Measurements from ENCODE around the gene GOLM1. TPM values are rescaled to one million over a fixed set of nuclear protein-coding genes. Genes with fewer than 3 reads are reported as not detected.

The GOLM1 gene
- total and polyA plus RNA-seq, 2 of the 8 experiments (the other 6 are each of a cell fraction or from before 2014, with no cell fraction given) = 45.9 to 88.9 TPM

DNA sequence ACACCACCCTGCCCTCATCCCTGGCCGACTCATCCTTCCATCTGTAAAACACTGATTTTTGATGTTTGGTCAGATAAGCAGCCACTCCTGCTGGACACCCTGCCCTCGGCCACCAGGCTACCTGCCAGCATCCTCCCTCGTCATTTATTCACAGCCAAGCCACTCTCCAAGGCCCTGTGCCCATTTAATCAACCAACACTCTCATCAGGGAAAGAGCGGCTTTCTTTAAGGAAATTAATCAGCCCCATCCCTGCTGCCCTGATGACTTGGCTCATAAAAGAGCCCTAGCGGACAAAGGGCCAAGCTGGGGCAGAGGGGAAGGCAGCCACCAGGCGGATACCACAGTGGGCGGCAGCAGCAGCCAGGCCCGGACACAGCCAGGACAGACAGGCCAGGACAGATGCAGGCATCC lies 52.4 kb downstream of the GOLM1 start:
- Histone ChIP-seq H4K91ac (replicated peaks; ENCODE audit: insufficient read length, low read length) (no peak overlapping the region), H3K56ac (replicated peaks; ENCODE audit: insufficient read length, low read depth, low read length) (no peak overlapping the region), H3K4ac (replicated peaks; ENCODE audit: insufficient read length, low read depth, low read length) (no peak overlapping the region), H2BK5ac (ENCODE audit: low read depth, low read length) (no peak overlapping the region), H3K27ac (ENCODE audit: low read depth, low read length) (no peak overlapping the region), H2AK5ac (ENCODE audit: low read depth, low read length) (no peak overlapping the region), H2BK120ac (replicated peaks; ENCODE audit: low read depth, low read length) (no peak overlapping the region), H2BK12ac (ENCODE audit: low read depth, low read length) (no peak overlapping the region), H4K8ac (ENCODE audit: extremely low read depth, insufficient read depth, low read length) (no peak overlapping the region), H2AFZ (ENCODE audit: low read length) (no peak overlapping the region), H3K79me2 (ENCODE audit: control insufficient read depth in 1 of 2, insufficient read depth in 2 of 2, low read length in 2 of 2) (no peaks in the 10 kb centered on the region), H4K20me1 (replicated peaks in 1 of 2; ENCODE audit: control insufficient read depth in 1 of 2, insufficient read depth in 2 of 2, low read length in 2 of 2) (no peaks in the 10 kb centered on the region), H3K14ac (ENCODE audit: insufficient read length) (no peak overlapping the region), H3K36me3 (ENCODE audit: control insufficient read depth in 2 of 4, insufficient read depth in 4 of 4, low read length in 3 of 4) (no peaks in the 10 kb centered on the region), H3K9me3 (ENCODE audit: insufficient read depth in 2 of 2, low read depth in 1 of 2, low read length in 1 of 2) (no peaks in the 10 kb centered on the region), H4K5ac (ENCODE audit: insufficient read length, low read depth, low read length) (no peak overlapping the region), H3K27me3 (replicated peaks in 1 of 4; ENCODE audit: control insufficient read depth in 3 of 4, extremely low read depth in 1 of 4, insufficient read depth in 3 of 4, low read length in 3 of 4) (no peaks in the 10 kb centered on the region), H3K79me1 (ENCODE audit: low read depth, low read length) (no peaks in the 10 kb centered on the region; the same call in 1 of the 2 replicates), H3K4me2 (ENCODE audit: insufficient read depth in 1 of 2, low read depth in 2 of 2, low read length in 2 of 2) (no peak overlapping the region), H3K23me2 (ENCODE audit: low read depth, low read length) (no peaks in the 10 kb centered on the region), H2BK15ac (ENCODE audit: low read length) (no peak overlapping the region), H3K23ac (ENCODE audit: insufficient read length) (no peak overlapping the region), H3K4me3 (ENCODE audit: extremely low read depth in 1 of 4, insufficient read depth in 2 of 4, low read depth in 3 of 4, low read length in 4 of 4) (no peak overlapping the region), H2BK20ac (ENCODE audit: low read length) (no peak overlapping the region), H3K4me1 (replicated peaks in 1 of 4; ENCODE audit: control insufficient read depth in 3 of 4, insufficient read depth in 4 of 4, low read length in 3 of 4) (no peaks in the 10 kb centered on the region), H3K18ac (ENCODE audit: extremely low read depth, low read length) (no peak overlapping the region), H3K9ac (replicated peaks in 1 of 4; ENCODE audit: extremely low read depth in 1 of 4, low read depth in 3 of 4, low read length in 3 of 4) (no peak overlapping the region)
- 92% methylated on average over 8 of the region's 8 CpGs; no CpG with 5 or more reads in 1 of the 2 experiments for WGBS, 2 experiments (ENCODE audit: extremely low coverage in 1 of 2, insufficient coverage in 1 of 2, insufficient read length in 1 of 2, insufficient replicate concordance in 2 of 2, low coverage in 1 of 2, low lambda C conversion rate in 2 of 2, missing lambda C conversion rate in 1 of 2)
- FAIRE-seq (no peak), DNase-seq (ENCODE audit: low read depth in 1 of 2, low spot score in 2 of 2) (no peak)
- ChIA-PET POLR2A (ENCODE audit: partially characterized antibody) (interaction anchor here (1.0 kb wide), 1 partner anchor 11 kb away, joined by 4 read pairs; no protein-coding TSS in a partner anchor), CTCF (ENCODE audit: partially characterized antibody) (interaction anchor here (0.5 to 1.5 kb wide), 6 partner anchors 14 to 224 kb away, joined by 3 to 8 read pairs (median 3); no protein-coding TSS in a partner anchor)
- TF ChIP-seq, protein P1, sequence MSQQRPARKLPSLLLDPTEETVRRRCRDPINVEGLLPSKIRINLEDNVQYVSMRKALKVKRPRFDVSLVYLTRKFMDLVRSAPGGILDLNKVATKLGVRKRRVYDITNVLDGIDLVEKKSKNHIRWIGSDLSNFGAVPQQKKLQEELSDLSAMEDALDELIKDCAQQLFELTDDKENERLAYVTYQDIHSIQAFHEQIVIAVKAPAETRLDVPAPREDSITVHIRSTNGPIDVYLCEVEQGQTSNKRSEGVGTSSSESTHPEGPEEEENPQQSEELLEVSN (IDR thresholded peaks at IDR 0.05) = no peak
- no peak for TF ChIP-seq YY1 (IDR thresholded peaks at IDR 0.05; ENCODE audit: low read depth, low read length)
- no peak for TF ChIP-seq BACH1 (IDR thresholded peaks at IDR 0.05; ENCODE audit: low read length)
- TF ChIP-seq SP1 (IDR thresholded peaks at IDR 0.05; ENCODE audit: low read depth, low read length) = no peak
- no peak for TF ChIP-seq GTF2F1 (IDR thresholded peaks at IDR 0.05; ENCODE audit: borderline replicate concordance, low read depth, low read length)
- no peak for TF ChIP-seq NRF1 (IDR thresholded peaks at IDR 0.05; ENCODE audit: low read depth, low read length)
- no peak for TF ChIP-seq TAF1 (IDR thresholded peaks at IDR 0.05; ENCODE audit: low read depth, low read length)
